Naive thymus-derived CD4-positive, alpha-beta T cell (primary cell): ENCODE data around the gene RANBP2. TPM values are rescaled to one million over a fixed set of nuclear protein-coding genes. Genes with fewer than 3 reads are reported as not detected.
"Not testable (repeated sequence)": the region's sequence is repeated elsewhere in the genome, so short reads cannot be mapped to it uniquely, and the experiment has no call there.

ENCODE experiments used
- ATAC-seq: fragments of 150-1000 bp; cut with Tn5 transposase; 2 replicates; pipeline ENCODE4 v1.10.0; 2021; ENCODE audit warnings: mild to moderate bottlenecking, moderate library complexity
- CTCF ChIA-PET: fragments of 350-600 bp; sonication (Branson Sonifier 250); formaldehyde crosslinking; loops from one replicate; lab custom pipeline; 2021; ENCODE audit warnings: antibody characterized with exemption; lab: Charles Lee
- POLR2A ChIA-PET: fragments of 350-600 bp; sonication (Branson Sonifier 250); formaldehyde crosslinking; loops from one replicate; lab custom pipeline; 2021; ENCODE audit warnings: antibody characterized with exemption, inconsistent platforms; lab: Charles Lee
- DNase-seq, 9 donors: peaks; one replicate each; pipeline versions ENCODE4 v3.0.0 to v3.0.0-alpha.2; 2020 to 2022; ENCODE audit warnings: mixed read lengths in 1 of 9
- H3K27ac ChIP-seq: one replicate; pipeline ENCODE4 v1.7.0; 2013; ENCODE audit warnings: mild to moderate bottlenecking, low read depth, low read length, moderate library complexity
- H3K27me3 ChIP-seq, 2 donors: one replicate each; pipeline ENCODE4 v1.7.0; 2013; ENCODE audit warnings: low read length in 2 of 2, mild to moderate bottlenecking in 2 of 2, moderate library complexity in 2 of 2; ENCODE audit not compliant: control insufficient read depth in 2 of 2, insufficient read depth in 2 of 2
- H3K36me3 ChIP-seq, 3 experiments: 1 replicate in 2 of 3; 2 replicates in 1 of 3; pipeline ENCODE4 v1.7.0; 2013; ENCODE audit warnings: low read length in 3 of 3, mild to moderate bottlenecking in 3 of 3, moderate library complexity in 1 of 3; ENCODE audit not compliant: insufficient read depth in 3 of 3, control insufficient read depth in 2 of 3
- H3K4me1 ChIP-seq, 2 donors: one replicate each; pipeline ENCODE4 v1.7.0; 2013; ENCODE audit warnings: low read length in 2 of 2, mild to moderate bottlenecking in 2 of 2, moderate library complexity in 1 of 2; ENCODE audit not compliant: control insufficient read depth in 2 of 2, insufficient read depth in 2 of 2
- H3K4me3 ChIP-seq: 2 replicates; pipeline ENCODE4 v1.7.0; 2013; ENCODE audit warnings: mild to moderate bottlenecking, low read length
- H3K9me3 ChIP-seq, 3 experiments: 1 replicate in 2 of 3; 2 replicates in 1 of 3; pipeline ENCODE4 v1.7.0; 2013; ENCODE audit warnings: low read length in 3 of 3; ENCODE audit not compliant: control insufficient read depth in 2 of 3
- H3K27ac Mint-ChIP-seq, 9 donors: one replicate each; pipeline ENCODE4 v1.8.0; 2020 to 2022; ENCODE audit warnings: mixed read lengths in 9 of 9, mild to moderate bottlenecking in 8 of 9, moderate library complexity in 5 of 9, inconsistent platforms in 2 of 9
- H3K27me3 Mint-ChIP-seq, 5 donors: one replicate each; pipeline ENCODE4 v1.8.0; 2021 to 2022; ENCODE audit warnings: mixed read lengths in 5 of 5, mild to moderate bottlenecking in 1 of 5
- H3K36me3 Mint-ChIP-seq, 5 donors: one replicate each; pipeline ENCODE4 v1.8.0; 2020 to 2022; ENCODE audit warnings: mixed read lengths in 5 of 5, mild to moderate bottlenecking in 3 of 5, inconsistent platforms in 1 of 5
- H3K4me1 Mint-ChIP-seq, 7 donors: one replicate each; pipeline ENCODE4 v1.8.0; 2020 to 2022; ENCODE audit warnings: mixed read lengths in 7 of 7, mild to moderate bottlenecking in 3 of 7, inconsistent platforms in 1 of 7
- H3K4me3 Mint-ChIP-seq, 10 donors: one replicate each; pipeline ENCODE4 v1.8.0; 2020 to 2022; ENCODE audit warnings: mild to moderate bottlenecking in 10 of 10, mixed read lengths in 10 of 10, moderate library complexity in 6 of 10, inconsistent platforms in 2 of 10
- H3K9me3 Mint-ChIP-seq, 11 donors: one replicate each; pipeline ENCODE4 v1.8.0; 2020 to 2022; ENCODE audit warnings: mixed read lengths in 11 of 11, mild to moderate bottlenecking in 4 of 11, inconsistent platforms in 1 of 11, moderate library complexity in 1 of 11
- intact Hi-C, 2 donors: fragments of 100-400 bp; cut with micrococcal nuclease; formaldehyde crosslinking; loops; one replicate each; pipeline ENCODE4 v1.15.1; 2023
- polyA plus RNA-seq, 2 donors: library from polyadenylated mRNA; unstranded; fragments of 300-500 nt; fragmentation: Illumina TruSeq; gene quantifications; one replicate each; pipeline ENCODE4 v1.2.3, GENCODE V29; 2021
- total RNA-seq, 6 experiments: library from RNA in 5 of 6; stranded (reverse) in 5 of 6; gene quantifications; 1 replicate in 5 of 6; 2 replicates in 1 of 6; pipeline ENCODE4 v1.2.3 and lab custom pipeline; 2021 to 2026

The RANBP2 gene
- total RNA-seq (100 to 1,000 TPM in 2 of 5 experiments, 10 to 100 TPM in 3; 63.4 to 118 (median 88.6) TPM), polyA plus RNA-seq (10 to 100 TPM; 15.2 to 19.1 TPM), total RNA-seq (lab: John Stamatoyannopoulos, UW) (596 reads per million, percentile 98 among the genes with 10 or more reads in this experiment)

GRCh38 chr2:108719149-108720044, at the start of gene RANBP2:
TSS of gene RANBP2 (plus strand) at chr2:108719482. CDS start at chr2:108719607, 125 bp downstream.
- Histone ChIP-seq H3K27me3 (no peaks in the 10 kb centered on the region), H3K4me3 (peak within 1 kb of the TSS; percentile 97), H3K36me3 (no peaks in the 10 kb centered on the region), H3K27ac (peak within 1 kb of the TSS; percentile 96), H3K4me1 (peaks cover 5 to 6% of the 10 kb centered on the region in 2 donors), H3K9me3 (no peaks in the 10 kb centered on the region)
- Mint-ChIP-seq H3K4me1 (peaks cover 14 to 43% (median 31%) of the 10 kb centered on the region in 7 donors), H3K27ac (peak within 1 kb of the TSS; percentile 97 to 99 (median 99)), H3K4me3 (peak within 1 kb of the TSS; percentile 94 to 98 (median 97)), H3K36me3 (peaks cover 0 to 1% (median 0%) of the 10 kb centered on the region in 5 donors), H3K9me3 (peaks cover 0 to 4% (median 0%) of the 10 kb centered on the region in 11 donors), H3K27me3 (no peaks in the 10 kb centered on the region)
- peak; percentile 98 for ATAC-seq
- CTCF ChIA-PET, result no interaction called here
- DNase-seq, result peak; percentile 86 to 95 (median 93)
- POLR2A ChIA-PET, result interaction anchor here (0.7 to 1.5 kb wide), 5 partner anchors 82 to 270 kb away, joined by 3 to 8 read pairs (median 4); partner anchors contain the start of gene GCC2
- intact Hi-C loops, result loop anchor here (1.0 to 10.0 kb wide), 7 partner anchors 67 to 1485 kb away; partner anchors contain the start of genes CCDC138 (in 2 of the 2), GCC2 (in 2 of the 2), LIMS1 (in 2 of the 2) and NPHP1 (in 1 of the 2)

- H3K4me3 ChIP-seq, H3K27me3 ChIP-seq, H3K4me1 ChIP-seq, H3K27me3 Mint-ChIP-seq, POLR2A ChIA-PET, intact Hi-C loops, H3K4me3 Mint-ChIP-seq, H3K4me1 Mint-ChIP-seq, H3K9me3 Mint-ChIP-seq, H3K27ac ChIP-seq, ATAC-seq, H3K36me3 Mint-ChIP-seq, H3K9me3 ChIP-seq, DNase-seq, H3K27ac Mint-ChIP-seq, H3K36me3 ChIP-seq, CTCF ChIA-PET: not testable (repeated sequence)
Measured at GRCh38 chr2:108670282-108670681, 49.0 kb upstream of the RANBP2 start.

- CTCF ChIA-PET, result not testable (repeated sequence)
Measured at GRCh38 chr2:108672200-108672805, 47.0 kb upstream of the RANBP2 start.

GRCh38 chr2:108676522-108676921, 42.8 kb upstream of the RANBP2 start:
- CTCF ChIA-PET, DNase-seq, intact Hi-C loops, H3K9me3 ChIP-seq, H3K27ac ChIP-seq, POLR2A ChIA-PET, H3K4me3 ChIP-seq, H3K4me3 Mint-ChIP-seq, H3K9me3 Mint-ChIP-seq, H3K27me3 Mint-ChIP-seq, H3K4me1 ChIP-seq, H3K27ac Mint-ChIP-seq, H3K27me3 ChIP-seq, ATAC-seq: not testable (repeated sequence)
- peaks cover 0 to 23% (median 8%) of the 10 kb centered on the region in 5 donors for H3K36me3 Mint-ChIP-seq
- H3K4me1 Mint-ChIP-seq, result peaks cover 0 to 23% (median 0%) of the 10 kb centered on the region in 7 donors
- H3K36me3 ChIP-seq, result peaks cover 0 to 11% (median 0%) of the 10 kb centered on the region in 3 experiments

More at GRCh38 chr2:108672200-108672805, 47.0 kb upstream of the RANBP2 start:
- Mint-ChIP-seq H3K4me1 (peaks cover 0 to 15% (median 0%) of the 10 kb centered on the region in 7 donors), H3K36me3 (peaks cover 0 to 12% (median 0%) of the 10 kb centered on the region in 5 donors)
- H3K4me3 ChIP-seq, intact Hi-C loops, POLR2A ChIA-PET, H3K27me3 ChIP-seq, H3K36me3 ChIP-seq, H3K4me3 Mint-ChIP-seq, H3K27ac ChIP-seq, H3K4me1 ChIP-seq, H3K27me3 Mint-ChIP-seq, H3K27ac Mint-ChIP-seq, H3K9me3 ChIP-seq, ATAC-seq, DNase-seq, H3K9me3 Mint-ChIP-seq: not testable (repeated sequence)

- ATAC-seq, H3K9me3 ChIP-seq, H3K9me3 Mint-ChIP-seq, H3K27me3 Mint-ChIP-seq, POLR2A ChIA-PET, H3K4me3 Mint-ChIP-seq, H3K27ac Mint-ChIP-seq, intact Hi-C loops, H3K27ac ChIP-seq, H3K4me1 ChIP-seq, H3K4me3 ChIP-seq, DNase-seq, CTCF ChIA-PET, H3K27me3 ChIP-seq: not testable (repeated sequence)
- peaks cover 0 to 23% (median 8%) of the 10 kb centered on the region in 5 donors for H3K36me3 Mint-ChIP-seq
- H3K36me3 ChIP-seq, result peaks cover 0 to 11% (median 0%) of the 10 kb centered on the region in 3 experiments
- peaks cover 0 to 23% (median 0%) of the 10 kb centered on the region in 7 donors for H3K4me1 Mint-ChIP-seq
Measured at GRCh38 chr2:108677239-108677744, 42.0 kb upstream of the RANBP2 start.

GRCh38 chr2:108678198-108678651, 41.1 kb upstream of the RANBP2 start:
- H3K9me3 ChIP-seq, ATAC-seq, H3K27me3 Mint-ChIP-seq, CTCF ChIA-PET, intact Hi-C loops, H3K4me3 ChIP-seq, H3K36me3 ChIP-seq, DNase-seq, H3K27ac ChIP-seq, H3K4me1 ChIP-seq, H3K27me3 ChIP-seq, POLR2A ChIA-PET, H3K9me3 Mint-ChIP-seq: not testable (repeated sequence)
- H3K36me3 Mint-ChIP-seq, result peaks cover 0 to 20% (median 8%) of the 10 kb centered on the region in 5 donors
- peaks cover 0 to 23% (median 0%) of the 10 kb centered on the region in 7 donors for H3K4me1 Mint-ChIP-seq
- H3K4me3 Mint-ChIP-seq, result peak overlapping the region in 1 of 10 donors; percentile 17
- H3K27ac Mint-ChIP-seq, result peak overlapping the region in 1 of 9 donors; percentile 15
